HG03159 (cell line): ENCODE measurements around the gene BMPER.

Source experiments
- ATAC-seq: cut with Tn5 transposase; IDR thresholded peaks from one replicate; pipeline ENCODE4 v1.9.1; 2021; ENCODE audit warnings: mild to moderate bottlenecking, moderate library complexity; ENCODE audit not compliant: unreplicated experiment

The BMPER gene

DNA sequence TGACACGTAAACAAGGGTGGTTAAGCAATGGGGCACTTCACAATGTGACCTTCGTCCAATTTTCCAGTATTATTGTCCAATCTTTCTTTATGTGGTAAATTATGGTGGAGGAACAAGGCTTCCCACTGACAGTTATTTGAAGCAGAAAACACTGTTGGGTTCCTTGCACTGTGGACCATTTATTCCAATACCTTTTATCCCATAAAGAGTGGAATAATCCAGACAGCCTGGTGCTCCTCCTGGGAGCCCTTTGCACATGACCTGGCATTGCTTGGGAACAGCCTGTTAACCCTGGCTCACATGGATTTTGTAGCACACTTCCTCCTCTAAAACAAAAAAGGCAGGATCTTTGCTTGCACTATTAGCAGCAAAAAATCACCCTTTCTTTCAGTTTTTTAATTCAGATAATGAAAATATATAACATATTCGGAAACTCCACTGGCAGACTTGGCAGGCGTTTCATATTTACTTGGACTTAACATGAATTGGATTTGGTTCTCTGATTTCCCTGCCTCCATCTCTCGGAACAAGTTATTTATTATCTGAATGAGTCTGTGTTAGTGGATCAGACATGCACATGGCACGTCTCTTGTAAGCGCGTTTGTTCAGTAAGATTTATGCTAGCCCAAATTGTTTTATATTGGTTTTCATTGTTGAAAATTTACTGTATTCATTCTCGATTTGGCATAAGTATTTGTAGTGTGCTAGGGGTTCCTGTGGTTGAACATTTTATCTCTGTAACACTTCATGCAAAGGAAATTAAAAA is 59.3 kb downstream of the BMPER start:
- ATAC-seq = no peak

DNA sequence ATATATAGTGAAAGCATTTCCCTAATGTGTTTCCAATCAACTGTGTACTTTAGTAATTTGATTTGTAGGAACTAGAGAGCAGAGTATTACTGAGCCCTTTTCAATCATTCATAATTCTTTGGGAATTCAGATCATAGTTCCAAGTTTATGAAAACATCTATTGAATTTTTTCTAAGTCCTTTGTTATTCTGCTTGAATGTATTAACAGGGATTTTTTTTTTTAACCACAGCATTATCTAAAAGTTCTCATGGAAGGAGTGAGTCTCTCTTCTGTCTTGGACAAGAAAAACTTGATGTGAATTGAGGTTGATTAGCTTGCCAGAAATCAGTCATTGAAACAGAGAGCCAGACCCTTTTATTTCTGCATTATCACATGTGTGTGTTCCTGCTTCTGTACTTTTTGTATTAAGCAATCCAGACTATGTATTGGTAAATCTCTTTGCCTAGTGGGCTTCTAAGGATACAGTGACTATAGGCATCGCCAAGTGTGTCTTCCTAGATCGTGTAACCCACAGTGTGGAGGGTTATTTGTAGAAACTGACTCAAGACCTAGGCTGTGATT is 59.9 kb downstream of the BMPER start:
- ATAC-seq = no peak

DNA sequence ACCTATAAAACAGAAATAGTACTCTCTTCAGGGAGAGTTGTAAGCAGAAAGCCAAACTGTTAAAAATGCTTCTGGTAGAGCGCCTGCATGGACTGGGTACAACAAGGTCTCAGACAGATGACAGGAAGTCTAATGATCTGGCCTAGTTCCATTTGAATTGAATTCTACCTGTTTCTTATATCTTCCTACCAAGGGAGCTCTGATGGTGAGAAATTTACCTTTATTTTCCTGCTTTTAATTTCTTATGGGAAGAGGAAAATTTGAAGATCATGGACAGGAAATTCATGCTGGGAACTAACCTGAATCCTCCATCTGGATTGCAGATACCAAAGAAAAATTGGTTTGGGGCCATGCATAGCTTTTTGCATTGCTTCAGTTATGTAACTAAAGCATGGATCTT is 63.3 kb downstream of the BMPER start:
- ATAC-seq = no peak

DNA sequence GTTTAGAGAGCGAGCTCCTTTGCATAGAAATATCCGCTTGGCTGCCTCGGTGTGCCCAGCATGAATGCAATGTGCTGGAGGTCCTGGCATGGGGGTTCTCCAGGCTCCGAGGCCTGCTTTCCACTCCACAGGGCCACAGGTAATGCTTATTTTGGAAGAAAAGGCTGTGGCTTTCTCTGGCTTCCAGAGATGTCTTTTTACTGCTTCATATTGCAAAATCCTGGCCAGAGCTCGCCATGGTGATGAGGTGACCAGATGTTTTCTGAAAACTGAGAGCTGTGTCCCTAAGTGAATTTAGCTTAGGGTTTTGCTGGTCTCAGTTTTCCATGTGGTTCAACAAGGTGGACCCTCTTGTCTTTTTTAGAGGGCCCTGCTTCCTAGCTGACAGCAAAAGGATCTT is 65.2 kb downstream of the BMPER start:
- ATAC-seq = no peak

DNA sequence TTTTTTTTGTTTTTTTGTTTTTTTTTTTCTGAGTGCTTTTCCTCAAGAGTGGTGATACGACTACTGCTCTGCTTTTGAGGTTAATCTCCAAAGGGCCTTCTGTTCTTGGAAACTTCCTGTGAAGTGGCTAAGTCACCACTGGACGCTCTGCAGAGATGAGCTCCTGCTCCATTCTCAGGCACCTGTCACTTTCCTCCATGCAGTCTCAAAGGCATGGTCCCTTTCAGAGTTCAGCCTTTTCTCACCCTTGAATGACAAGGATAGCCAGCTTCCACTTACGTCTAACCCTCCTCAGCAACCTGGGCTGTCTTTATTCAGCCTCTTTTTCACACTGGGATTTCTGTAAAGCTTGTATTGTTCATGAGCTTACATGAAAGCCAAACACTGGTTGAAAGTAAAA is 65.8 kb downstream of the BMPER start:
- ATAC-seq = no peak

DNA sequence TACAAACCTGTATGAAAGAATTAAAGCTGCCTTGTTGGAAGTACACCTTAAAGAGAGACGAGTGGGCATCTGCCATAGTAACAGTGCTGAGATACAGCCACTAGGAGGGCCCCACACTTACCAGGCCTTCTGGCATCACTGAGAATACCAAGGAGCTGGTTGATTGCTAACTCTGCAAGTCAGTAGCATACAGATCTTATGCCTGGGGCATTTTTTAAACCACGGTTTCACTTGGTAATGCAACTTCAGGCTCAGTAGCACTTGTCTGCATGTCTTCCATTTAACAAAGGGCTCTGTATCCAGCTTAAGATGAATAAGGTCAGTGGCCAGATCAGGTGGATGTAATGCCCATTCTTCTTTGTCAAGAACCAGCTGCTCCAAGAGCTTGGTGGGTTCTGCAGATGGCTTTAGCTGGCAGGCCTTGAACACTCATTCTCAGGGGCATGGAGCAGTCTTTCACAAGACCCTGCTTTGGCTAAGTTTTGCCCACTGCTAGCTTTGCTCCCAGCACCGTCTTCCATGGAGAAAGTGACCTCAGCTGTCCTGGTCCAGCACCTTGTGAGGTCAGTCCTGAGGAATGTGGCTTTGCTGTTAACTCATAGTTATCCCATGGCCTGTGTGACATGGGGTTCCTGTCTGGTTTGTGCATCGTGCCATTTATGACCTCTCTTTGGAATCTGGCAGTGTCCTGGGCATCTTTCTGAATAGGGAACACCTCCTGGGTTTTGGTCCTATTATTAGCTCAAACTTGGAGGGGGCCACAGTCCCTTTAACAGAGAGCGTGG is 68.1 kb downstream of the BMPER start:
- ATAC-seq = no peak

DNA sequence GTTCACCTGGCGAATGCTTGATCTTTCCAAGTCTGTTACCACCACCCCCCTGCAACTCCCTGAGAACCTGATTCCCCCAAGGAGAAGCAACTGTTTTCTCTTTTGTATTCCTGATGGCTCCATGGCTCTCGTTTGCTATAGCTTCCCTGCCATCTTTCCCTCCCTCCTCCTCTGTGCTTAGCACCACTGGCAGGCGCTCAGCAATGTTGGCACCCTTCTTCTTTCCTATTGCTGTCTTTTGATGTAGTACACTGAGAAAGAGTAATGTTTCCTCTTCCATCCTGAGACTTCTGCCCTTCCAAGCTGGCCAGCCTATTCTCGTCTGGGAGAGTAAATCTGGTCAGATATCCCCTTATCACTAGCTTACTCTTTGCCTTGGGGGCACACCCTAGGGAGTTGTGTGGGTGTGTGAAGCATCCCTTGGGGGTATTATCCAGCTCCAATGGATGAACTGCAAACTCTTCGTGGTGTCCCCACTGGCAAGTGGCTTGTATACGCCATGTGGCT is 74.0 kb downstream of the BMPER start:
- ATAC-seq = no peak

DNA sequence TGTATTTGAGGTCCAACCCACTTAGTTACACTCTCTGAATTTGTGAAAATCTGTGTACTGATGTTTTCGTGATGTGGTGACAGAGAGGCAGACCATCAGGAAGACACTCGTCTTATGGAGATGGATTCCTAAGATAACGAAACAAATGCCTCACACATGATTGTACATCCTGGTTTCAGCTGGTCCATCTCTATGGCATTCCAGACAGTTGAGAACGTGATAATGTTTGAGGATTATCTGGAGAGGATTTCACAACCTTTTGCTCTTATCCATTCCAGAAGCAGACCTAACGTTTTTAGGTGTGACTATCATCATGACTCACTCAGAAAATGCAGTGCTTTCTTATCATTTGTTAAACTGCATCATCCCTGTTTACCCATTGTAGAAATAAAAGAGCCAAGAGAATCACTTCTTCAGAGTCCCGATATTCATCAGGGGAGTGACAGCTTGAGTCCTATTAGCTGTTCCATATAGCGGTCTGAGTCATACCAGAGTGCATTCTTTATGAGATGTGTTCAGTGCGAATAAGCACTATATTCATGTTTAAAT is 74.5 kb downstream of the BMPER start:
- ATAC-seq = no peak

DNA sequence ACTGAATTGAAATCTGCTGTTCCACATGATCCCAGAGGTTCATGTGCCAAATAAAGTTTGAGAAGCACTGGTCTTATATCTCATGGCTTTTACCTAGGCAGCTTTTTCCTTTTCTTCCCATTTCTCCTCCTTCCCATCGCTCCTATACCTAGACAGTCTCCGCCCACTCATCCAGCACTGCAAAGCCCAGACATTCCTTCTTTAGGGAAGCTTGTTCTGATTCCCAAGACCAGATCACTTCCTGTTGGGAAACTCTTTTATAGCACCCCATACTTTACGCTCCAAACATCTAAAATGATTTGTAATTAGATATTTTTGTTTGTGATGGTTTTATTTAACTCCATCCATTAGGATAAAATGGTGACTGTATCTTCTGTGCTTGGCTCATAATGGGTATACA is 75.9 kb downstream of the BMPER start:
- ATAC-seq = no peak

DNA sequence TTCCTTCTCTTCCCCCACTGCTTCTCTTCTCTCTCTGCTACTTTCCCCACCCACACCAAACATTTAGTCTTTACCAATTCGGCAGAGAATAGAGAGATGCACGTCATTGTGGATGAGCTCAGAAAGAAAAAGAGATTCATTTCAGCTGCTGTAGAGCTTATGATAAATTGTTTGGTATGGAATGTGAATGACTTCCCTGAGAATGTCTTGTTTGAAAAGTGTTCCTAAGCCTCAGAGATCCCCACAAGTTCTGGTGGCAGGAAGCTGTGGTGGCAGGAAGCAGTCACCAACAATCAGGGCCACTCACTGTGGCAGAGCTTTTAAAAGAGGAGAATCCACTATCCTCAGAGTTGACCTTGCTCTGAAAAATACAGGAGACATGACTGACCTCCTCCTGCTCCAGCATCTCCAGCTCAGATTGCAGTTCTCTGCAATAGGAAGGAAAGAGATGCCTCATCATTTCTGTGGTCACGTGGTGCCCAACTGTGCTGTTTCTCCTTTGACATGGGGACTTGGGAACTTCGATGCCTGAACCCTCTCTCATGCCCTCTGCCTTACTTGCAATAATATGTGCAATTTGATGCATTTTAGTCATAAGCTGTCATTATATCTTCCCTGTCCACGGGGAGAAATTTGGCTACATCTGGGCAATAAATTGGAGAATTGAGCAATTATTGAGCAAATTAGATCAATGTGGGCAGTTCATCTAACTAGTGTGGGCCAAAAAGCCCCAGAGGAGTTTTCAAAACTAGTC is 76.5 kb downstream of the BMPER start:
- no peak for ATAC-seq

DNA sequence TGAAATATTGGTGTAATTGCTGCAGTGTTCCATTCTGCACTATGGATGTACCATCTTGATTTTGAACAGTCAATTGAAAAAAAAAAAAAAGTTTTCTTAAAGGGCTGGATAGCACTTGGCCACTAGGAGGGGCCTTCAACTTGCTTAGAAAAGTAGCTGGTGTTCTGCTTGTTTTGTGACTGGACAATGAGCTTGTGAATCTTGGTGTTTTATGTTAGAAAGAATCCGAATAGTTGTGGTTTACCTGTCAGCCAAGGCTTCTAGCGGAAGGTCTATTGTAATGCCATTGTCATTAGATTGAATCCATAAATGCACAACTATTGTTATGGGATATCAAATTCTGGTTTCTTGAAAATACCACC is 77.1 kb downstream of the BMPER start:
- no peak for ATAC-seq

DNA sequence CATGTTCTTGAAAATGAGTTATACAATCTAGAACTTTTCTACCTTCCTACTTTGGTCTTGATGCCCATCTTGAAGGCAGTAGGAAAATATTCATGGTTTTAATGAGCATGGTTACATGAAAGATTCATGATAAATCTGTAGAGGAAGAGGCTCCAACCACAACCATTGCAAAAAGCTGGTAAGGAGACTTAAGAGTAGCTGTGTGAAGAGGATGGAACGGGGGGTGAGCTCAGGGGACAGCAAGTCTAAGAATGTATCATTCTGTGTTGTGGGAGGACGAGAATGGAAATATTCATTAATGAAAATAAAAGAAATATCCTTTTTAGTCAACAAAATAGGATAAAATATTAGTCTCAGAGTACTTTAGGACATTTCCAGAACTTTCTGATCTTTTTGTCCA is 81.1 kb downstream of the BMPER start:
- ATAC-seq = no peak

DNA sequence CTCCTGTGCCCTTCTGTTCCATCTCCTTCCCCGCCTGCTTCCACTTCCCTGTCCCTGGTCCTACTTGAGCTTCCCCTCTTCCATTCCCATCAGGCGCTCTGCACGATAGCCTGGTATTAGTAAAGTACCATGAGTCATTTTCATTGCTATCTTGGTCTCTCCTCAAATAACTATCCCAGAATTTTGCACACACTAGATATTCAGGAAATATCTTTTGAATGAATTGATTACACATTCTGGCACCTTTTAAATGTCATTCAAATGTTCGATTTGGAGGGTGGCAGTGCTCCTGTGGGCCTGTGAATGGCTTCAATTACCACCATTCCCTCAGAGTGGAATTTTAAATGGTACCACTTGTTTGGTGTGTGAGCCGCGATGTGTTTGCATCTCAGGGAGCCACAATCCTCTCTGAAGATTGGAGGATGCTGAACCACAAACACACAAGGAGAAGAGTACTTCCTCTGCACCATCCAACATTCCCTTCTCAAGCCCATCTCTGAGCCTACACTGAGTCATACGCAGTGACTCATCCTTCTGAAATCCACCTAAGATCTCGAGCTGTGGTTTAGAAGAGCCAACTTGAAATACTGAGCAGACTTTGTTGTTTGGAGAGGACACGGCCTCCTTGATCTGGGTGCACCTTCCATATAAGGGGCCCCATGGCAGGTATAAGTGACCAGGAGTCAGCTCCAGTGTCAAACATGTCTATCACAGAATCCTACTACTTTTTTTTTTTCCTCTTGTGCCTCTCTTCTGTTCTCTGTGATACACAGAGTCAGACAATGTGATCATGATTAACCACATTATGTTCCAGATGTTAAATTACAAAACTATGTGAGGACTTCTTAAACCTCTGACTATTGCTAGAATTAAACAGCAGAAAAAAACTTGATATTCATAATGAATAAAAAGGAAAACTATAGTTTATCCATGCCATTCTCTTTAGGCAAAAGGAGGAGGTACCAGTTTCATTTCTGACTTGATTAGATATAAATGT is 81.9 kb downstream of the BMPER start:
- no peak for ATAC-seq

DNA sequence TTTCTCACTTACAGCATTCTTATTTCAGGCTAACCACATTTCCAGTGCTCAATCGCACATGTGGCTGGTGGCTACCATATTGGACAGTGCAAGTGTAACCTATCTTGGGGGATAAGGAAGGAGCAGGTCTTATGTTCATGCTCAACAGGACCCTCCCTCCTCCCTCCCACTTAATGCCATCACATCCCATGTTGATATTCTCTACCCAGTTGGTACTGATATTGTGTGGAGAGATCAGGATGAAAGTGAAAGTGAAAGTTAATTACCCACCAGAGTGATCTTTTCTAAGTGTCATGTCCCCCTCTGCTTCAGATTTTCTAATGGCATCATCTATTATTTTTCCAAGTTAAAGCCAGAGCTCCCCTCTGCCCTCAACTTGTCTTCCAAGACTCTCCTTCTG is 91.6 kb downstream of the BMPER start:
- ATAC-seq = no peak

DNA sequence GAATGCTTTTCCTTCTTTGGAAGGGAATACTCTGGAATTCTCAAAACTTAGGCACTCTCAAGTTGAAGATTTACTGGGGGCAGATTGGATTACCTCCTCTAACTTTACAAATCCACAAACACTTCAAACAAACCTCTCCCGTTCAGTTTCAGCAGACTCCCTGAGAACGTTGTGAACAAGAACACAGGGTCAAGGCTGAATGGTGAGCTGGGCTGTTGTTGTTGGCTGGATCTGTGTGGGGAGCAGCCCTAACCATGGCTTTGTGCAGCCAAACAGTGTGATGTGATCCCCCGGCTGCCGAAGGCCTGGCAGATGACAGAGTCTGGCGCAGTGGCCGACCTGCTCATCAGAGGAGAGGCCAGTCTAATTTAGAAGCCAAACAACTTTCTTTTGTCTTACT is 93.1 kb downstream of the BMPER start:
- no peak for ATAC-seq

DNA sequence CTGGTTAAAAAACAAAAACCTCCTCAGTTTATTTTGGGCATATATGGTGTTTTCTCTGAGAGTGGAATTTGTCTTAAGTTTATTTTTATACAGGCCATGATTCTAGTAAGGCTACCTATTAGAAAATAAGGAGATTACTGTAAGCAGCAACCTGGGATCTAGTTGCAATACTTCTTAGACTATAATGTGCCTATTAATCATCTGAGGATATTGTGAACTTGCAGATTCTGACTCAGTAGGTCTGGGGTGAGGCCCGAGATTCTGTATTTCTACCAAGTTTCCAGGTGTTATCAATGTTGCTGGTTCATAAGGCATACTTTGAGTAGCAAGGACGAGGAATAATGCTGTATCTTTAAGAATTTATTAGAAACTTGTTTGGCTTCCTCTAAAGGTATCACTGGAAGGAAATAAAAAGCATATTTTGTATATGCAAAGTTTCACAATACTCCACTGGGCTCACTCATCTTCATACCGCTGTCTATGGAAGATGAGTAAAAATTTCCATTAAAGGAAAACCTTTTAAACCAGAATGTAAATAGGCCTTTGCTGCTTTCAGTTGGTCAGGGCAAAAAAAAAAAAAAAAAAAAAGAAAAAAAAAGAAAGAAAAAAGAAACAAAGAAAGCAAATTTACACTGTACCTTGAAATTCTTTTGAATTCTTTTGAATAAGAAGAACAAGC is 105.8 kb downstream of the BMPER start:
- no peak for ATAC-seq

DNA sequence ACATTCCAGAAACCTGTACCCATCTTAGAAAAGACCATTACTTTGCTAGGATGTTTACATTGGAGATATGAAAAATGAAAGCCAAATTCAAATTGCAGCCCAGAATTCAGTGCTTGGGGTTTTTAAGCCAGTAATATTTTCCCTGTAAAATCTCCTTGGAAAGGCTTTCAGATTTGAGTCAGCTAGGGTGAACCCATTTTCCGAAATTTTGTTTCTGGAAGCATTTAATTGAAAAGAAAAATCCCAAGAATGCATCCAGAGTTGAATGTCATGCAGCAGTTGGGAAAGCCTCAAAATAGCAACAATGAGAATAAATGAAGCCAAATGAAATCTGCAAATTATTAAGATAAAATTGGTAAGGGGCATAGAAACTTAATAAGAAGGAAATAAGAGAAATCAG is 106.4 kb downstream of the BMPER start:
- ATAC-seq = no peak

DNA sequence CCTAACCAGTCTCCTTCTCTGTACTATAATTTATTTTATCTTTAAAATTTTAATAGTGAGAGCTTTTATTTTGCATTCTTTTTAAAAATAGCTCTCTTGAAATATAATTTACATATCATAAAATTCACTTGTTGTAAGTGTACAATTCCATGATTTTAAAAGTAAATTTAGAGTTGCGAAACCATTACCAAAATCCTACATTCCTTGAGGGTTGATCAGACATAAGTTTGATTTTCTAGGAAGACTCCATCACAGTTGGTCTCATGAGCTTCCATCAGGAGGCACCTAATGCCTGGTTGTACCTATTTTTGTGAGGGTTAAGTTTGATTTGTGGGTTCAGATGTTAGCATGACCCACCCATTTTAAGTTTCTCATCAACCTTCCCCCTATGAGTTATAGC is 108.1 kb downstream of the BMPER start:
- ATAC-seq = no peak

DNA sequence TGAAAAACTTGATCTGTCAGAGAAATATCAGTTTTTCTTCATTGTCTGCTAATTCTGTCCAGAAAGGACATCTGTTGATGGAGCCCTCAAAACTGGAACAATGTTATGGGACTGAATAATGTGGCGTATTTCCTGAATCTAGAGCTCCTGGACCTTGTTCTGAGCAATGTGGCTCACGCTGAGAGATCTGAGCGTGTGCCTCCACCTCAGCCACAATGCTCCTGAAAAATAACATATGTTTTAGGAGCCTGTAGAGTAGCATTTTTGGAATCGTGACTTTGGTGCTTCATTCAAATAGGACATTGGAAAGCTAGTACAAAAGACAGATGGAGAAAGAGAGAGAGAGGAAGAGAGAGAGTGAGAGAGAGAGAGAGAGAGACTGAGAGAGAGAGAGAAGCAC is 110.3 kb downstream of the BMPER start:
- ATAC-seq = no peak
